ENCODE measurements around the gene ZCCHC2. TPM values are rescaled to one million over a fixed set of nuclear protein-coding genes. Genes with fewer than 3 reads are reported as not detected.

Gene ZCCHC2
- total and polyA plus RNA-seq, 9 of the 15 experiments (the other 6 are each of a cell fraction or from before 2014, with no cell fraction given) = 1.0 to 9.2 (median 6.0) TPM

GRCh38 chr18:62583376-62583775 lies 60.6 kb downstream of the ZCCHC2 start:
- no peak for TF ChIP-seq ZNF830 (CRISPR knock-in tag; IDR thresholded peaks at IDR 0.05)
- TF ChIP-seq DLX4 (CRISPR knock-in tag; IDR thresholded peaks at IDR 0.05) = no peak
- no peak for ATAC-seq
- FAIRE-seq = no peak
- no TSS peak for BruUV-seq (replicated peaks)
- no peak overlapping the region for H3K4me2 ChIP-seq (ENCODE audit: insufficient read depth, low read length)
- H3K27me3 ChIP-seq (ENCODE audit: control insufficient read depth in 2 of 2, insufficient read depth in 2 of 2, low read length in 2 of 2) = no peaks in the 10 kb centered on the region
- peaks cover 2 to 3% of the 10 kb centered on the region in 2 experiments; a peak in 1 of 5 replicates for H3K4me1 ChIP-seq (replicated peaks in 1 of 2; ENCODE audit: control insufficient read depth in 2 of 2, insufficient read depth in 2 of 2, low read length in 2 of 2)
- H2AFZ ChIP-seq (ENCODE audit: low read depth, low read length) = no peak overlapping the region
- H3K9me1 ChIP-seq (ENCODE audit: control insufficient read depth, insufficient read depth, low read length) = no peaks in the 10 kb centered on the region
- H3K9ac ChIP-seq (ENCODE audit: insufficient read depth in 1 of 2, low read depth in 2 of 2, low read length in 2 of 2) = no peak overlapping the region
- ChIA-PET POLR2A (no interaction called here), CTCF (ENCODE audit: low intra/inter-chr PET ratio) (interaction anchor here (0.6 to 4.4 kb wide), 6 partner anchors 132 to 399 kb away, joined by 3 to 31 read pairs (median 10); partner anchors contain the start of genes PHLPP1 and TNFRSF11A)
- in situ Hi-C loops (cut with MboI) = loop anchor here (5.0 kb wide), 1 partner anchor 156 kb away; no protein-coding TSS in a partner anchor
- WGBS (ENCODE audit: insufficient coverage, low coverage, missing lambda C conversion rate) = 100% methylated on average over 1 of the region's 2 CpGs
- DNase-seq (ENCODE audit: extremely low read depth in 1 of 4, low spot score in 3 of 4) = no peak
- no peaks in the 10 kb centered on the region; the same call in 1 of the 2 replicates for H4K20me1 ChIP-seq (replicated peaks; ENCODE audit: control insufficient read depth, insufficient read depth, low read length)
- no peak overlapping the region for H3K4me3 ChIP-seq
- intact Hi-C loops (cut with micrococcal nuclease) = no loop called here
- no peaks in the 10 kb centered on the region for H3K79me2 ChIP-seq (ENCODE audit: control insufficient read depth, insufficient read depth, low read length)
- H3K9me3 ChIP-seq (replicated peaks; ENCODE audit: control insufficient read depth, insufficient read depth, low read depth, low read length) = no peaks in the 10 kb centered on the region
- H3K27ac ChIP-seq (ENCODE audit: extremely low read depth, low read depth, low read length) = no peak overlapping the region
- H3K36me3 ChIP-seq (ENCODE audit: control insufficient read depth, insufficient read depth, low read length) = peaks cover 10% of the 10 kb centered on the region; the same call in 2 of the 3 replicates

Data from K562 (cell line).